ENCODE results near the gene IL15.

GRCh38 chr4:141686146-141686775, 49.9 kb downstream of the IL15 start:
- TF ChIP-seq EZH2phosphoT487 (IDR thresholded peaks at IDR 0.05; ENCODE audit: insufficient read depth, low read depth): no peak
- TF ChIP-seq EZH2 (IDR thresholded peaks at IDR 0.05; ENCODE audit: insufficient read depth, poor library complexity, severe bottlenecking): no peak

All from GM23248 (cell line).